Measurements from ENCODE around the gene SNAPIN. TPM values are rescaled to one million over a fixed set of nuclear protein-coding genes. Genes with fewer than 3 reads are reported as not detected.

Gene SNAPIN
- total RNA-seq, 1 experiment from 2014 or later: 46.8 TPM

DNA sequence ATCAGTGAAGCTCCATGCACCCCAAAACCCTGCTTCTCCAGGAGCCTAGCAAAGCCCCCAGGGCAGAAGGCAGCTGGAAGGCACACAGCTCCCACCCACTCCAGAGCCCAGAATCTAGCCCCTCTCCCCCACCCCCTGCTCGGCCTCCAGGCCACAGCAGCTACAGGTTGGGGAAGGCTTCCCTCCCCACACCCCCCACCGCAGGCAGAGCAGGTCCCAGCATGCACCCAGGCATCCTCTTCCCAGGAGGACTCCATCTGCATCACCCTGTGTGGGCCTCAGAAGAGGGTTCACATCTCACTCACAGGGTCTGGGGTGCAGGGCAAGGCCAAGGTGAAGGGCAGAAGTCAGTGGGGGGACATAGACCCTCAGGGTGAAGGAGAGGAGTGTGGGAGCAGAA lies 43.1 kb upstream of the SNAPIN start:
- CTCF ChIA-PET: interaction anchor here (0.8 to 9.3 kb wide), 8 partner anchors 9 to 104 kb away, joined by 3 to 99 read pairs (median 10); partner anchors contain the start of genes CHTOP, S100A1 and S100A13
- Mint-ChIP-seq H3K27ac (ENCODE audit: unreplicated experiment) (peak overlapping the region; percentile 87), H3K4me1 (ENCODE audit: low read depth, unreplicated experiment) (peaks cover 64% of the 10 kb centered on the region), H3K9me3 (ENCODE audit: low read depth, unreplicated experiment) (no peaks in the 10 kb centered on the region), H3K36me3 (ENCODE audit: insufficient read depth, unreplicated experiment) (peaks cover 73% of the 10 kb centered on the region), H3K4me3 (ENCODE audit: low read depth, unreplicated experiment) (peak overlapping the region; percentile 54), H3K27me3 (ENCODE audit: unreplicated experiment) (no peaks in the 10 kb centered on the region)
- TF ChIP-seq, protein P1, sequence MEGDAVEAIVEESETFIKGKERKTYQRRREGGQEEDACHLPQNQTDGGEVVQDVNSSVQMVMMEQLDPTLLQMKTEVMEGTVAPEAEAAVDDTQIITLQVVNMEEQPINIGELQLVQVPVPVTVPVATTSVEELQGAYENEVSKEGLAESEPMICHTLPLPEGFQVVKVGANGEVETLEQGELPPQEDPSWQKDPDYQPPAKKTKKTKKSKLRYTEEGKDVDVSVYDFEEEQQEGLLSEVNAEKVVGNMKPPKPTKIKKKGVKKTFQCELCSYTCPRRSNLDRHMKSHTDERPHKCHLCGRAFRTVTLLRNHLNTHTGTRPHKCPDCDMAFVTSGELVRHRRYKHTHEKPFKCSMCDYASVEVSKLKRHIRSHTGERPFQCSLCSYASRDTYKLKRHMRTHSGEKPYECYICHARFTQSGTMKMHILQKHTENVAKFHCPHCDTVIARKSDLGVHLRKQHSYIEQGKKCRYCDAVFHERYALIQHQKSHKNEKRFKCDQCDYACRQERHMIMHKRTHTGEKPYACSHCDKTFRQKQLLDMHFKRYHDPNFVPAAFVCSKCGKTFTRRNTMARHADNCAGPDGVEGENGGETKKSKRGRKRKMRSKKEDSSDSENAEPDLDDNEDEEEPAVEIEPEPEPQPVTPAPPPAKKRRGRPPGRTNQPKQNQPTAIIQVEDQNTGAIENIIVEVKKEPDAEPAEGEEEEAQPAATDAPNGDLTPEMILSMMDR (IDR thresholded peaks at IDR 0.05; ENCODE audit: unreplicated experiment): no peak
- intact Hi-C loops (cut with micrococcal nuclease; ENCODE audit: unreplicated experiment): no loop called here
- DNase-seq: no peak
- BruUV-seq (replicated peaks): no TSS peak

DNA sequence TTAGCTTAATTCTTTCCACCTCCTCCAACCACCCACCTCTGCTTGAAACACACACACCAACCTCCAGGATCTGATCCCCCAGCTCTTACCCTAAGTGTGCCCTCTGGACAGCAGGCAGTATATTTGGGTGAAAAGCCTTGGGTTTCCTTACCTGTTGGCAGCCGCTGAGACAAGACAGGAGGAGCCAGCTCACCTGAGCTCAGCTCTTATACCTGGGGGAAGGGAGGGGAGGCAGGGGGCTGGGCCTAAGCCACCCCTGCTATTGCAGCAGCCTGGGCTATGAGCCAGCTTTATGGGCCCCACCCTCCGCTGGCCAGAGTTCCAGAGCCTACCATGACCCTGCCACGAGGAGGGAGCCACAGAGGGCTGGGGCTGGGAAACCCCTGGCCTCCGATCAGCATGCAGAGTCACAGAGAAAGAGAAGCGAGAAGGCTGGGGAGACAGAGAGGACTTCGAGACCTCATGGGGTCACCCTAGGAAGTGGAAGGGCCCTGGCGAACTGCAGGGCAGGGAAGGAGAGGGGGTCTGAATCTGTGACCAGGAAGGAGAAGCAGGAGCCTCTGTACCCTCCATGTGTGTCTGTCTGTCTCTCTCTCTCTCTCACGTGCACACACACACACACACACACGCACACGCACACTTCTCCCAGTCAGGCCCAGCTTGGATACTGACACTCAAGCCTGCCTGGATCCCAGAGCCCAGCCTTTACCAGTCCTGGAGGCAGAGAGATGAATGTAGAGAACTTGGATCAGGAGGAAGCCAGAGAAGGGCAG lies 42.2 kb upstream of the SNAPIN start, which contains the start of gene S100A14:
Gene S100A14 (minus strand): TSS at position 182 of the 773 bp plus-strand sequence. CDS start 467 bp downstream, outside the sequence.
- H3K4me3 Mint-ChIP-seq (ENCODE audit: low read depth, unreplicated experiment): peak within 1 kb of the TSS; percentile 54
- peaks cover 55% of the 10 kb centered on the region for H3K4me1 Mint-ChIP-seq (ENCODE audit: low read depth, unreplicated experiment)
- H3K9me3 Mint-ChIP-seq (ENCODE audit: low read depth, unreplicated experiment): no peaks in the 10 kb centered on the region
- peak; percentile 86 for DNase-seq
- peaks cover 64% of the 10 kb centered on the region for H3K36me3 Mint-ChIP-seq (ENCODE audit: insufficient read depth, unreplicated experiment)
- CTCF ChIA-PET: interaction anchor here (0.6 to 9.3 kb wide), 8 partner anchors 9 to 1947 kb away, joined by 3 to 99 read pairs (median 8); partner anchors contain the start of genes CHTOP, S100A1 and S100A13
- TF ChIP-seq, protein P1 (IDR thresholded peaks at IDR 0.05; ENCODE audit: unreplicated experiment): no peak
- intact Hi-C loops (cut with micrococcal nuclease; ENCODE audit: unreplicated experiment): loop anchor here (2.0 kb wide), 1 partner anchor 44 kb away; no protein-coding TSS in a partner anchor
- no peaks in the 10 kb centered on the region for H3K27me3 Mint-ChIP-seq (ENCODE audit: unreplicated experiment)
- peak within 1 kb of the TSS; percentile 87 for H3K27ac Mint-ChIP-seq (ENCODE audit: unreplicated experiment)
- BruUV-seq (replicated peaks): no TSS peak

DNA sequence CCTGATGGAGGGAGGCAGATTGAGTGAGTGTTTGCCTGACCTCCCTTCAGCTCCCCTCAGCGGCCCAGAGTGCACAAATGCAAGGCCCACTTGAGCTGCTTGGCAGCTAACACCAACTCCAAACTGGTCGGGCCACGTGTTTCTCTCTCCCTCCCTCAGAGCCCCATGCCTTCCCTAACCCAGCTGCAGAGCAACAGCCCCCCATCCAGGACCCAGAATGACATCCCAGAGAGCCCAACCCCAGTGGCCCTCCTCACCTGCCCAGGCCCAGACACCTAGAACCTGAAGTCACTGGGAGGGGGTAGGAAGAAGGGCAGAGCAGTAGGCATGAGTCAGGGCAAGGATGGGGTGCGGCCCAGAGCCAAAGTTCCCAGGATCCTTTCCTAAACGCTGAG lies 41.6 kb upstream of the SNAPIN start:
- Mint-ChIP-seq H3K4me3 (ENCODE audit: low read depth, unreplicated experiment) (peak overlapping the region; percentile 54), H3K36me3 (ENCODE audit: insufficient read depth, unreplicated experiment) (peaks cover 58% of the 10 kb centered on the region), H3K9me3 (ENCODE audit: low read depth, unreplicated experiment) (no peaks in the 10 kb centered on the region), H3K4me1 (ENCODE audit: low read depth, unreplicated experiment) (peaks cover 49% of the 10 kb centered on the region), H3K27me3 (ENCODE audit: unreplicated experiment) (no peaks in the 10 kb centered on the region), H3K27ac (ENCODE audit: unreplicated experiment) (peak overlapping the region; percentile 87)
- intact Hi-C loops (cut with micrococcal nuclease; ENCODE audit: unreplicated experiment): loop anchor here (2.0 kb wide), 1 partner anchor 44 kb away; no protein-coding TSS in a partner anchor
- DNase-seq: no peak
- TF ChIP-seq, protein P1 (IDR thresholded peaks at IDR 0.05; ENCODE audit: unreplicated experiment): no peak
- CTCF ChIA-PET: interaction anchor here (1.1 to 9.3 kb wide), 7 partner anchors 10 to 106 kb away, joined by 3 to 99 read pairs (median 6); partner anchors contain the start of genes CHTOP, S100A1 and S100A13
- no TSS peak for BruUV-seq (replicated peaks)

DNA sequence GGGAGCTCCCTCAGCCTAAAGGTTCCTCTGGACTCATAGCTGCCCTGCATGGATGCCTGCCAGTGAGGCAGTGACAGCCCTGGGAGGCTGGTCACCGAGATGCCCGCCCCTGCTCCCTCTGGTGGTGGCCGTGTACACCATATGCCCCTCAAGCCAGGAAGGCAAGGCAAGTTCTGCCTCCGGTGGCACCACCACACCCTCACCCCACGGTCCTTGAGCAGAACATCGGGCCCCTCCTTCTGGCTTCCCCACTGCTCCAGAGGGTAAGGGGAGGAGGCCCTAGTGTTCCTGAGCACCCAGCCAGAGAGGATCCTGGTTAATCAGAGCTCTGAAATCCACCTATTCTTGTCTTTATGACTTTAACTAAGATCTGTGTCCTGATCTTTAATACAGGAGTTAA lies 40.8 kb upstream of the SNAPIN start:
- CTCF ChIA-PET: interaction anchor here (1.2 to 9.3 kb wide), 4 partner anchors 10 to 51 kb away, joined by 3 to 99 read pairs (median 17); partner anchors contain the start of genes CHTOP, S100A1 and S100A13
- no peak overlapping the region for H3K4me3 Mint-ChIP-seq (ENCODE audit: low read depth, unreplicated experiment)
- H3K36me3 Mint-ChIP-seq (ENCODE audit: insufficient read depth, unreplicated experiment): peaks cover 52% of the 10 kb centered on the region
- intact Hi-C loops (cut with micrococcal nuclease; ENCODE audit: unreplicated experiment): loop anchor here (2.0 kb wide), 1 partner anchor 45 kb away; no protein-coding TSS in a partner anchor
- peak overlapping the region; percentile 87 for H3K27ac Mint-ChIP-seq (ENCODE audit: unreplicated experiment)
- H3K4me1 Mint-ChIP-seq (ENCODE audit: low read depth, unreplicated experiment): peaks cover 46% of the 10 kb centered on the region
- no peaks in the 10 kb centered on the region for H3K9me3 Mint-ChIP-seq (ENCODE audit: low read depth, unreplicated experiment)
- BruUV-seq (replicated peaks): no TSS peak
- TF ChIP-seq, protein P1 (IDR thresholded peaks at IDR 0.05; ENCODE audit: unreplicated experiment): peak; percentile 33
- no peaks in the 10 kb centered on the region for H3K27me3 Mint-ChIP-seq (ENCODE audit: unreplicated experiment)
- DNase-seq: peak; percentile 83
